GM19043 (cell line): ENCODE data around the gene TNFRSF1A.

Experiments used
- ATAC-seq: cut with Tn5 transposase; IDR thresholded peaks from one replicate; pipeline ENCODE4 v1.9.1; 2021; ENCODE audit warnings: low read depth; ENCODE audit not compliant: unreplicated experiment

TNFRSF1A gene

DNA sequence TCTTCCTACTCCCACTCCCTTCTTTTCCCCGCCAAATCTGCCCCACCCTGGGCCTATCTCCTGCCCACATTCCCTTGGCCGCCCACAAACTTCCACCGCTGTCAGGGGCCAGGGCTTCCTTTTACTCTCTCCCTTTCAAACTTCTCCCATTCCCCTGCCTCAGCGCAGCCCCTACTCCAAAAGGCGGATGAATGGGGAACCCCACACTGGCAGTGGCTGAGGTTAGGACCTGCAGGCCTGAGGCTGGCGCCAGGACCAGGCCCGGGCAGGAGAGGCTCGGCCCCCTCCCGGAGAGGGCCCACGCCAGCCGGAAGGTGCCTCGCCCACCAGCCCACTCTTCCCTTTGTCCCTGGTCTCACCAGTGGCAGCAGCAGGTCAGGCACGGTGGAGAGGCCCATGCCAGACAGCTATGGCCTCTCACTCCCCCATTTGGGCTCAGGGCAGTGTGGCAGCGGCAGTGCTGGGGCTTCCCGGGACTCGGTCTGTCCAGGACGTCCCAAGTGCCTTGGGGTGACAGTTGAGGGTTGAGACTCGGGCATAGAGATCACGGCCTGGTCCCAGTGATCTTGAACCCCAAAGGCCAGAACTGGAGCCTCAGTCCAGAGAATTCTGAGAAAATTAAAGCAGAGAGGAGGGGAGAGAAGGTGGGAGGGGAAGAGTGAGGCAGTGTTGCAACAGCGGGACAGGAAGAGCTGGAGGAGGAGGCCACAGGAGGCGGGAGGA lies at the start of gene TNFRSF1A:
TSS of gene TNFRSF1A (minus strand) at position 660 of the 723 bp plus-strand sequence. CDS start at position 398, 262 bp downstream.
- ATAC-seq: no peak

DNA sequence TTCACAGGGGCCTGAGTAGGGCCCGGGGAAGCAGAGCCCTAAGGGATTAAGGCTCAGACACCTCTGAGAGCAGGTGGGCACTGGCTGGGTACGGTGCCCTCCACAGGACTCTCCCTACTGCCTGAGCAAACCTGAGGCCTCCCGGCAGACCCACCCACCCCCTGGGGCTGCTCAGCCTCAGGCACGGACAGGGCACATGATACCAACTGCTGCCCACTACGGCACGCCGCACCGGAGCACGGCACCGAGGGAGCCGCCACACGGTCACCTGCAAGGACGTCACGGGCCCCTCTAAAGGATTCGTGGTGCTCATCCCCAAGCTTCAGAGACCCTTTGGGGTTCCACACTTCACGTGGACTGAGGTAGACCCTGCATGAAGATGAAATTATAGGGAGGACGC lies 49.1 kb upstream of the TNFRSF1A start:
- no peak for ATAC-seq

DNA sequence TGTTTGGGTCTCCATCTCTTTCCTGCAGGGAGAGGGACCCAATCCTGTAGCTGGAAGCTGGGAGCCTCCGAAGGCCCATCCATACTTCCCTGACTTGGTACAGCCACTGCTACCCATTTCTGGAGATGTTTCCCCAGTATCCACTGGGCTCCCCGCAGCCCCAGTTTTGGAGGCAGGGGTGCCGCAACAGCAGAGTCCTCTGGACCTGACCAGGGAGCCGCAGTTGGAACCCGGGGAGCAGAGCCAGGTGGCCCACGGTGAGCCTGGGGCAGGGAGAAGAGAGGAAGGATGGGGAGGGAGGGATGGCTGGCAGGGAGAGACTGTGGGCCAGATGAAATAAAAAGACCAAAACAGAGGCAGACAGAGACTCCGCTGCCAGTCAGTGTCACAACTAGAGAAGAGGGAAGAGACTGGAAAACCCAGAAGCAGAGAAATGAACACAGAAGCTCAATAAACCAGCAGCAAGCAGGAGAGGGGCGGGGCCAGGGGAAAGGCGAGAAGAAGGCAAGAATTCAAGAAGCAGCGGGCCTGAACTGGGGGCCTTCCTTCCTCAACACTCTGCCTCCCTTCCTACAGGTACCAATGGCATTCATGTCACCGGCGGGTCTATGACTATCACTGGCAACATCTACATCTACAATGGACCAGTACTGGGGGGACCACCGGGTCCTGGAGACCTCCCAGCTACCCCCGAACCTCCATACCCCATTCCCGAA lies 48.4 kb upstream of the TNFRSF1A start:
- ATAC-seq: no peak

DNA sequence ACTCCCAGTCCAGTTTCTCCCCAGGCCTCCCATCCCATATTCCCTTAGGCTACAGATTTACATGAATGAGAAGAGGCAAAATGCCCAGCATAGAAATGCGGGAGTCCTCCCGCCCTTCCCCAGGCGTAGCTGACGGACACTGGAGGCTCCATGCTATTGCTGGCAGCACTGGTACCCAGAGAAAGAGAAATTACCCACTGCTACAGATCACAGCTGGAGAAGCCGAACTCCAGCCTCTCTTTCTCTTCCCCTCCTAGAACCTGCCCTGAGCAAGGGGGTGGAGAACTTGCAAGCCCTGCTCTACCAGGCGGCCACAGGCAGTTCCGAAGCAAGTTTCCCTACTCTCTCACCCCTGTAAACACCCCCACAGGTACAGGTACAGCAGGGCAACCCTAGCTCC lies 45.7 kb upstream of the TNFRSF1A start:
- ATAC-seq: no peak

DNA sequence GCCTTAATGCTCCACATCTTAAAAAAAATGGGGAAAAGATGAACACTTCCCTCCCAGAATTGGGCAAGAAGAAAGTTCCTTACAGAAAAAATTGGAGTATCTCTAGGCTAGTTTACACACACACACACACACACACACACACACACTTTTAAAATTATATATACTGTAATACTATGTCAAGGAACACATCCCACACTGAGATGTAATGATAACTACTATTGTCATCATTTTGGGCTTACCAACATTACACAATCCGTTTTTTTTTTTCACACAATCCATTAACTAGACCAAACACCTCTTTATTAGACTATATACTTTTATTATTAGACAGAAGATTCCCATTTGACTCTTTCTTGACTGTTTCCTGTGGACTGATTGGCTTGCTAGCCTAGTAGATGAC lies 44.6 kb upstream of the TNFRSF1A start:
- ATAC-seq: no peak

DNA sequence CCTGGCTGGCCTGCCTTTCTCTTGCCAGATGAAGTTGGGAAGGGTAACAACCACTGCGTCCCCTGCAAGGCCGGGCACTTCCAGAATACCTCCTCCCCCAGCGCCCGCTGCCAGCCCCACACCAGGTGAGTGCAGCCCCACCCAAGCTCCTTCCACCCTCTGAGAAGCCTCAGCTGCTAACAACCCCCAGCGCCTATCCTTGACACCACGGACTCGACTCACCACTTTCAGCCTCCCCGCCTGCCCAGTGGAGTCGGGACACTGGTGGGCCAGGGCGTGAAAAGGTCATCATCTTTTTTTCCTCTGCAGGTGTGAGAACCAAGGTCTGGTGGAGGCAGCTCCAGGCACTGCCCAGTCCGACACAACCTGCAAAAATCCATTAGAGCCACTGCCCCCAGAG lies 44.2 kb upstream of the TNFRSF1A start:
- no peak for ATAC-seq

DNA sequence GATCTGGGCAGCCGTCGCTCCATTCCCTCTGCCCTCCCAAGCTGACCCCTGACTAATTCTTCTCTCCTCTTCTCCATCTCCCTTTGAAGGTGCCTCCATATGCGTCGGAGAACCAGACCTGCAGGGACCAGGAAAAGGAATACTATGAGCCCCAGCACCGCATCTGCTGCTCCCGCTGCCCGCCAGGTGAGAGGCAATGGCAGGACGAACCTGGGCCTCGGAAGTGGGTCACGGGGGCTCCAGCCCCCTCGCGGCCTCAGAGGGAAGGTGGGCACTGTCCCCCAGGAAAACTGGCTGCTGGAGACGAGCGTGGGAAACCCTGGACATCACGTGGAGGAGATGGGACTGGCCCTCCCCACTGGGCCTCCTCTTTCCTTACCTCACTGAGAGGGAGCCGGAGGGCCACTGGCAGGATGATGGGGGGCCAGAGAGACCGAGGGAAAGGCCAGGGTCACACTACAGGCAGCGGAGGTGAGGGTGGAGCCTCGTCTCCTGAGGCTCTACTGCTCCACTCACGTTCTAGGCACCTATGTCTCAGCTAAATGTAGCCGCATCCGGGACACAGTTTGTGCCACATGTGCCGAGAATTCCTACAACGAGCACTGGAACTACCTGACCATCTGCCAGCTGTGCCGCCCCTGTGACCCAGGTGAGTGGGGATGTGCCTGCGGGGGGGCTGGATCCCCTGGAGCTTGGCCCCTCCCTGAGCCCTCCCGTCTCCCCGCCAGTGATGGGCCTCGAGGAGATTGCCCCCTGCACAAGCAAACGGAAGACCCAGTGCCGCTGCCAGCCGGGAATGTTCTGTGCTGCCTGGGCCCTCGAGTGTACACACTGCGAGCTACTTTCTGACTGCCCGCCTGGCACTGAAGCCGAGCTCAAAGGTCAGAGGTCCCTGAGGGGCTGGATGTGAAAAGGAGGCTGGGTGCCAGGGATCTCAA lies 42.9 kb upstream of the TNFRSF1A start:
- no peak for ATAC-seq

DNA sequence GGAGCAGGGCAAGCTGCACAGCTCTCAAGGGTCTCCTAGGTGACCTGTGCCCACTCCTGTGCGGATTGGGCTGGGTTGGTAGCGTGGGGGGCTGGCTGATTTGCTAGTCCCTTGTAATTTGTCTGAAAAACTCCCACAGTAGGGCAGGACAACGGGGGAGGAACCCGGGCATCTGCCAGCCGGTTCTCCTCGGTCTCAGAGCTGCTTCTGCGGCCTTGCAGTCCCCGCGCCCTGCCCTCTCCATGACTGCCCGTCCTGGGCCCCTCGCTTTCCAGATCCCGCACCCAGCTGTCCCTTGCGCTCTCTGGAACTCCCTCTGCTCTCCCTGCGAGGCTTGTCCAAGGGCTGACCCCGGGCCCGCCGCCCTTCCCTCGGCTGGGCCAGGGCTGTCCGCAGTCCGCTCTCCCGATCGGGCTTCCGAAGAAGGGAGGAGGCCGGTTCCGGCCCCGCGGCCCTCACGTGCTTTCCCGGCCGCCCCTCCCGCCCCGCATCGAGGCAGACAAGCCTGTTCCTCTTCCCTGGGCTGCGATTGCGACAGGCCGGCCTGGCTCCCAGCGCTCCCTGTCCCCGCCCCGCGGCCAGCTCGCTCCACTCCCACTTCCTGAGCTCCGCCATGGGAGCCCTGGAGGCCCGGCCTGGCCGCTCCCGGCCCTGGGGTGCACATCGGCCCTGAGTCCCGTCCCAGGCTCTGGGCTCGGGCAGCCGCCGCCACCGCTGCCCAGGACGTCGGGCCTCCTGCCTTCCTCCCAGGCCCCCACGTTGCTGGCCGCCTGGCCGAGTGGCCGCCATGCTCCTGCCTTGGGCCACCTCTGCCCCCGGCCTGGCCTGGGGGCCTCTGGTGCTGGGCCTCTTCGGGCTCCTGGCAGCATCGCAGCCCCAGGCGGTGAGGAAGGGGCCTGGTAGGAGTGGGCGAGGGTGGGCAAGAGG lies 42.0 kb upstream of the TNFRSF1A start, which contains the start of gene LTBR:
TSS of gene LTBR (plus strand) at position 591 of the 927 bp plus-strand sequence. CDS start at position 788, 197 bp downstream.
- no peak for ATAC-seq

DNA sequence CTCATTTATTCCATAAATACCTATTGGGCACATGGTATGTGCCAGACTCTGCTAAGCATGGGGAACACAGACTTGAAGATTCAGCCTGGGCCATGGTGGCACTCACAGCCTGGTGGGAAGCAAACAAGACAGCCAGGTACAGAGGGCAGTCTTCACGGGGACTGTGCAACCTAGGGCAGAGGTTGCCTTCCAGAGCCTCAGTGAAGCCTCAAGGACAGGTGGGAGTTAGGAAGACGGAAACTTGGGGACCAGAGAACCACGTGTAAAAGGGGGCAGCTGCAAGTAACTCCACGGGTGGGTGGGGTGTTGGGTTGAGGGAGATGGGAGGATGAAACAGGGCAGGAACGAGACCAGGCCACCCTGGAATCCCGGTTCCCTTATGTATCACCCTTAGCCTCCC lies 41.1 kb upstream of the TNFRSF1A start:
- no peak for ATAC-seq

DNA sequence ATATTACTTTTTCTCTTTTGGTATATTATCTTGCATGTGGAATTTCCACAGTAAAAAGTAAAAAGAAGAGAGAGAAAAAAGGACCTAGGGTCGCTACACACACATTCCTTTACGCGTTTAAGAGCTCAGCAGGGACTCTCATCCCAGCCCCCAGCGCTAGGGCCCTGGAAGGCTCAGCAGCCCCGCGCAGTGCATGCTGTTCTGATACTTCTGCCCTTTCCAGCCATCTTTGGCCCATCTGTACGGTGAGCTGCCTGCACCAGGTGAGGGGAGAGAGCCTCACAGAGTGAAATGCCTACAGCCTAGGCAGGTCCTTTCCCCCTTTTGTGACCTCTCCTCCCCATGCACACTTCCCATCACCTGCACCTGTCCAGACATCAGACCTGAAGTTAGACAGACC lies 40.5 kb upstream of the TNFRSF1A start:
- ATAC-seq: no peak

DNA sequence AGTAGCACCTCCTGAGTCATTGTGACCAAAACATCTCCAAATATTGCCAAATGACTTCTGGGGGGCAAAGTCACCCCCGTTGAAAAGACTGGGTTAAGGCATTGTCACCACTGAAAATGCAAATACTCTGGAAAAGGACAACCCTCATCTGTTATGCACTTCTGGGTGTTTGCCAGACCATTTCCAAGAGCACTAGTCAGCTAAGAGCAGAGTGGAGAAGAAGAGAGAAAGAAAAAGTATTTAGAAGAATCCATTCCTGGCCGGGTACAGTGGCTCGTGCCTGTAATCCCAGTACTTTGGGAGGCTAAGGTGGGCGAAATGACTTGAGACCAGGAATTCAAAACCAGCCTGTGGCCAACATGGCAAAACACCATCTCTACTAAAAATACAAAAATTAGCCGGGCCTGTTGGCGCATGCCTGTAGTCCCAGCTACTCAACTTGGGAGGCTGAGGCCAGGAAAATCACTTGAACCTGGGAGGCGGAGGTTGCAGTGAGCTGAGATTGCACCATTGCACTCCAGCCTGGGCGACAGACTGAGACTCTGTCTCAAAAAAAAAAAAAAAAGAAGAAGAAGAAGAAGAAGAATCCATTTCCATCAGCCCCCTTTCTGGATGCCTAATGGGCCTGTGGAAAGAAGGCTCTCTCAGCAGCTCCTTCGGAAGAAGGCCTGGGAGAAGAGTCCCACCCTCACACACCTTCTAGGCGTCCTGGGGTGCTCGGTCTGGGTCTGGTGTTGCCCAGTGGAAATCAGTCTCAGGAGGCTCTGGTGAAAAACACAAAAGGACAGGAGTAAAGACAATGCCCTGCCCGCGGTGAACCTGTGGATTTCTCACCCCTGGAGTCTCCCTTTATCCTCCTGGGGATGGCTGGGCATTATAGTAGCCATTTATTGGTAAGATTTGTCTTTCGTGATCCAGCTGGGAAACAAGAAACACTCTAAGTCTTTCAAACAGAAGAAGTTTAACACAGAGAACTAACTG lies 38.6 kb upstream of the TNFRSF1A start:
- ATAC-seq: no peak

DNA sequence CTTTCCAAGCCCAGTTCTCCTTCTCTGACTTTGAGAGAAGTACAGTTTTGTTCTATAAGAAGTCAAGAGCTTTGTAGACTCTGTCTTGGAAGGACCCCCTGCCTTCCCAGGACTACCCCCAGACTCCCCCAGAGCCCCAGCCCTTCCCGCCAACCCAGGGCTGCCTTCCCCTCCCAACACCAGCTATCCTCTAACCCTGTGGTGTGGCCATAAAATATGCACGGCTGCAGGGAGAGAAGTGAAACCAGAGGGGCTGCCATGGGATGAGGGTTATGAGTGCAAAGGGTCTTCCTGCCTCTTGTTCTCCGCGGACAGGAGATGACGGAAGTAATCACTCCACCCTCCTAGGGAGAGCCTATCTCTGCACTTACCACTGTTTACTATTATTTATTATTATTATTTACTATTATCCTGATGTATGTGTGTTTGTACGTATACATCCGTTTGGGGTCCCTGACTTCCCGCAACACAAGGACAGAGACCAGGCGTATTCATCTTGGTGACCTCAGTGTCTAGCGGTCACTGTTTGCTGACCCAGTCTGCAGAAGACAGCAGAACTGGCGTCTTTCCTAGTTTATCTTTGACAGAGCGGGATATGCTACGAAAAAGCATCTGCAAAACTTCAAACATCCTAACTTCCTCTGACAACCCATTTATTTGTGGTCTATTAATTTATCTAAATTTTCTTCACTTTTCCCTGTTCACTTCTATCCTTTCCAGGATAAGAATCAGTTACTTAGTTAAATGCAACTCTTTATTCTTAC lies 37.0 kb upstream of the TNFRSF1A start:
- ATAC-seq: no peak

DNA sequence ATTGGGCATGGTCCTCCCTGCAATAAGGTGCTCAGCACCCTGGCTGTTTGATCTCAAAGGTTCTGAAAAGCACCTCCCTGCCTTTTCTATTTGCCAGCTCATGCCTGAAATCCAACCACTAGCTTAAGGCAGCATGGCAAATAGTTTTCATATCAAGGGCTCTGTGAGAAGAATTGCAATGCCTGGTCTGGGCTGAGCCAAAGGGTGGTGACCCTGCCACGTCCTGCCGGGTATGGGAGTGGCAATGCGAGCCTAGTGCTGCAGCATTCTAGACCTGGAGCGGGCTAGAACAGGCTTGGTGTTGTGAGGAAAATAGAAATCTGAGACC lies 35.8 kb upstream of the TNFRSF1A start:
- no peak for ATAC-seq

DNA sequence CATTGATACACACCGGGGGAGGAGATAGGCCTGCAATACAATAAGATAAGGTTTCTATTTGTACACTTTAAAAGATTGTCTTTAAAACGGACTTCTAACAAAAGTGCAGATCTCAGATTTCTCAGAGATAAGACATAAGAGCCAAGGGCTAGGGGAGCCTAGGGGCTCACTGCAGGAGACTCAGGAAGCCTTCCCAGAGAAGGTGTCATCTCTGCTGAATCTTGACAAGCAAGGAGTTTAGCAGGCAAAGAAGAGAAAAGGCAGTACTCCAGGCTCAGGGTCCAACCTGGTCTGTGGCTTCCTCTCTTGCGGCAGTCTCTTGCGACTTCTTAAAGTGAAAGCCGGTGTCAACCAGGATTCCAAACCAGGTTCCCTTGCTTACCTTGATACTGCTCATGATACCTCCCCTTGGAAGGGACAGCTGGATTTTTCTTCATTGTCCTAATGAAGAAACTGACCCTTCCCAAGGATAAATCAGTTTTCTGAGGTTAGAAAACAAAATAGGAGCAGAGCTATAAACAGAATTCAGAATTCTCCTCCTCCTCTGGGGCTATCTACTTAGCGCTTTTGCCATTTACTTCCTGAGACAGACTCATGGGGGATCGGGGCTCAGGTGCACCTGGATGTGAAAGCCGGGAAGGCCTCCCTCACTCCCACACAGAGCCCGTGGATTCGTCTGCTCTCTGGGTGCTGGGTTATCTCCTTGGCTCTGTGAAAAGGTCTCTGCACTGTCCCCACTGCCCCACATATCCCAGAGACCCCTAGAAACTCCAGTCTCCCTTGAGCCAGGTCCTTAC lies 35.2 kb upstream of the TNFRSF1A start:
- ATAC-seq: no peak

DNA sequence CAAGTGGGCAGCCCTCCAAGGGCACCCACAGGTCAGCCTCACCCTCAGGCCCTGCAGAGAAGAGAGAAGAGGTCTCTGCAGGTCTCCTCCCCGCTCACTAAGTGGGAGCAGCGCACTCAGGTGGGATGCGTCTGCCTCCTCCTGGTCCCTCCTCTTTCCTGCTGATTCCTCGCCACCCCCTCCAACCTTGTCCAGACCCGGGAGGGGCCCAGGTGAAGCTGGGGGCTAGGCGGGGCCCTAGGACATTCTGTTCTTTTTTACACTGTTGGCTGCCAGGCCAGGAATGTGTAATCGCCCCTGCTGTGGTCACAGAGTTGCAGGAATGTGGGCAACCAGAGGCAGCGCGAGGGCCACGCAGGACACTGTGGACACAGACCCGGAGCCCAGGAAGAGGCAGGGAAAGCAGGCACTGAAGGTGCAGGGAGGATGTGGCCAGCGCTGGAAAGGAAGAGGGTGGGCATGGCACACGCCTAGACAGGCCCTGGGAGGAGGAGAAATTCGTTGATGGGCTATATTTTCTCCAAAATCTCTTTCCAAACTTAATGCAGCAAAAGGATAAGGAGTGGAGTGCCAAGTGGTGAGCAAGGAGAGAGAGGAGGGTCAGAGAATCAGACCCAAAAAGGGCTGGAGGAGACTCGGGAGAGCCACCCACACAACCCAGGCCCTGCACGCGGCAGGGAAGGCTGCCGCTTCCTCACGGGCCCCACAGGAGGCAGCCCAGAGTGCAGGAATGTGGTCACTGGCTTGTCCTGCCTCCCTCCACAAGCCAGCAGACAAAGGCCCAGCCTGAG lies 34.4 kb upstream of the TNFRSF1A start:
- no peak for ATAC-seq

DNA sequence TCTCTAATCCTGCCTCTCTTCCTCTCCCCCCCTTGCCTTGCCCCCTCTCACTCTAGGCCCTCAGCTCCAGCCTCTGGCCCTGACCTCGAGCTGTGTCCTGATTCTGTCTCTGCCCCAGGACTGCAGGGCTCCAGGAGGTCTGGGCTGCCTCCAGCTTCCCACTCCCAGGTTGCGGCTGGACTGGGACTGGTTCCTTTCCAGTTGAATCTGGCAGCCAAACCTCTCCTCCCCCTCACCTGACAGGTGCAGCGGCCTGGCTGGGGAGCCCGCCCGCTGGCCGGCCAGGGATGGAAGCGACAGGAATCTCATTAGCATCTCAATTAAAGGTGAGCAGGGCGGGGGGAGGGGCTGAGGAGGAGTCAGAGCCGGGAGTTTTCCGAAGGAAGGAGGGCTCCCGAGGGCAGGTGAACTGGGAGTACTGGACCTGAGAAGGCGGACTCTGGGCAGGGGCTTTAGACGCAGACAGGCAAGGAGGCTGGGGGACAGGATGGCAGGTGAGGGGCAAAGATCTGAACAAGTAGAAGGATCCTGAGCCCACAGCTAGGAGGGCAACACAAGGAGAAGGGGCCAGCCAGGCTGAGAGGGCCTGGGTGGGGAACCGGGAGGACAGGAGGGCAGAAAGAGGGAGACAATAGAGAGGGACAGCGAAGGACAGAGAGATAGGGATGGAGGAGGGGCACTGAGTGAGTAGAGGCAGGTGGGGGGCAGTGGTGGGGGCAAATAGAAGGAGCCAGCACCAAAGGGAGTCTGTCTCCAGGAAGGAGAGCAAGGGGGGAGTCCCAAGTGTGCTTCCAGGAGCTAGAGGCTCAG lies 33.6 kb upstream of the TNFRSF1A start, which contains the start of gene SCNN1A:
TSS of gene SCNN1A (minus strand) at position 295 of the 810 bp plus-strand sequence. CDS start 780 bp downstream, outside the sequence.
- no peak for ATAC-seq
